Measurements from ENCODE around the gene KICS2.
"Not testable (repeated sequence)": the region's sequence is repeated elsewhere in the genome, so short reads cannot be mapped to it uniquely, and the experiment has no call there.

Gene KICS2

GRCh38 chr12:64222009-64222765 lies at the start of gene KICS2:
KICS2 (minus strand) TSS chr12:64222296; CDS start chr12:64222237, 59 bp downstream.
- DNase-seq = peak; percentile 89 to 94

GRCh38 chr12:64270411-64270810 lies 48.3 kb upstream of the KICS2 start:
- no peak for DNase-seq

GRCh38 chr12:64269161-64269560 lies 47.1 kb upstream of the KICS2 start:
- DNase-seq = no peak

DNA sequence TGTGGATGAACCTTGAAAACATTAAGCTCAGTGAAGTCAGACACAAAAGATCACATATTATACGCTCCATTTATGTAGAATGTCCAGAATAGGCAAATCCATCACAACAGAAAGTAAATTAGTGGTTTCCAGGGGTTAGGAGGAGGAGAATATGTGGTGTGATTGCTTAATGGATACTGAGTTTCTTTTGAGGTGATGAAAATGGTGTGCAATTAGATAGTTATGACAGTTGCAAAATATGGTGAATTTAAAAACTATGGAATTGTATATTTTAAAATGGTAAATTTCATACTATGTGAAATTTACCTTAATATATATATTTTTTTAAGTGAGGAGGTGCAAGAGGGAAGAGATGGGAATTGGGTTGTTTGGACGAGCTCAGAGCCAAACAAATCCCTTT lies 46.3 kb upstream of the KICS2 start:
- DNase-seq = no peak

GRCh38 chr12:64265839-64266238 lies 43.7 kb upstream of the KICS2 start:
- DNase-seq = no peak

GRCh38 chr12:64261813-64262212 lies 39.7 kb upstream of the KICS2 start:
- DNase-seq = no peak

DNA sequence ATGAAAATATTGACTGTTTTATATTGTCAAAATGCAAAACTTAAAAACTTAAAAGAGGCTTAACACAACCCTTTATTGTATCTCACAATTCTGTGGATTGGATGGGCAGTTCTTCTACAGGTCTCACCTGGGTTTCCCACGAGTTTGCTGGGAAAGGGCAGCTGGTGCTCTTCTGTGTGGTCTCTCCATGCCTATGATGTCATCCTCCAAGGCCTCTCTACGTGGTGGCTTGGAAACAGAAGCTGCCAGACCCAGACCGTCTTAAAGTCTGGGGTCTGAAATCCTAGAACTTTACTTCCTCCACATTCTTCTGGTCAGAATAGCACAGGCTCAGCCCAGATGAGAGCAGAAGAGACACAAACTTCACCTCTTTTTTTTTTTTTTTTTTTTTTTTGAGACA lies 36.5 kb upstream of the KICS2 start:
- DNase-seq = no peak

DNA sequence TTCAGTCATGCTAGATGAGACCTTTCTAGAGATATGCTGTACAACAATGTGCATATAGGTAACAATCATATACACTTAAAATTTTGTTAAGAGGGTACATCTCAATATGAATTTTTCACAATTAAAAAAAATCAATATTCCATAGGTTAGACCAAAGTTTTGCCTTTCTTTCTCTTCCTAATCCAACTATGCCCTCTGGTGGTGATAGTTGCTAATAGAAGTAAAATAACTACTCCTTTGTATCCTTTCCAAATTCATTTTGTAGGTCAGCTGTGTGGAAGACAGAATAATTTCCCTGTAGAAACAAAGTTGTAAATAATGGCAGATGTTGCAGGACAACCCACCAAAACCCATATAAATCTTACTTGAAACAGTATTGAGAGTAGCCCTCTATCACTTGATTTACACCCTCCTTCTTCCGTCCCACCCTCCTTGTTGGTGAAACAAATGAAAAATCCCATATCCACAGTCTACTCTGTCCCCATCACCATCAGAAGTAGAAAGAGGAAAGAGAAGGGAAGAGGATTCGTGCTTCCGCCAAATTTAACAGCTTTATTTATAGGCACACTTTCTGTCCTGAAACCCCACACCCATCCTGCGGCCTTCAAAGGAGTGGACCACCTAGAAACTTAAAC lies 34.2 kb upstream of the KICS2 start:
- peak in 1 of 2 donors; percentile 16 for DNase-seq

DNA sequence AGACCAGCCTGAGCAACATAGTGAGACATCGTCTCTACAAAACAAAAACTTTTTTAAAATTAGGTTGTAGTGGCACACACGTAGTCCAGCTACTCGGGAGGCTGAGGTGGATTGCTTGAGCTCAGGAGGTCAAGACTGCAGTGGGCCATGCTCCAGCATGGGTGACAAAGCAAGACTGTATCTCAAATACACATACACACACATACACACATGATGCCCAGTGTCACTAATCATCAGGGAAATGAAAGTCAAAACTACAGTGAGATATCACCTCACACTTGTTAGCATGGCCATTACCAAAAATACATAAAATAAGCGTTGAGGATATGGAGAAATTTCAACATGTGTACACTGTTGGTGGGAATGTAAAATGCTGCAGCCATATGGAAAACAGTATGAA lies 33.2 kb upstream of the KICS2 start:
- no peak for DNase-seq

DNA sequence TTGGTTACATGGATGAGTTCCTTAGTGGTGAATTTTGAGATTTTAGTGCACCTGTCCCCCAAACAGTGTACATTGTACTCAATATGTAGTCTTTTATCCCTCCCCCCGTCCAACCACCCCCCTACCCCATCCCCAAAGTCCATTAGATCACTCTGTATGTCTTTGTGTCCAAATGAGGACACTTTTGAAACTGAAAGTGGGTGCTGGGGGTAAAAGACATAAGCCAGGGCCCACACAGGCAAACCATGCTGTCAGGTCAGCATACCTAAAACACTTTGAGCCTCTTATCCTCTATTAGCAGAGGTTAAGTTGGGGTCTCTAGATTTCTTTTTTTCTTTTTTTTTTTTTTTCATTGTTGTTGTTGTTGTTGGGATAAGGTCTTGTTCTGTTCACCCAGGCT lies 31.3 kb upstream of the KICS2 start:
- DNase-seq = no peak

DNA sequence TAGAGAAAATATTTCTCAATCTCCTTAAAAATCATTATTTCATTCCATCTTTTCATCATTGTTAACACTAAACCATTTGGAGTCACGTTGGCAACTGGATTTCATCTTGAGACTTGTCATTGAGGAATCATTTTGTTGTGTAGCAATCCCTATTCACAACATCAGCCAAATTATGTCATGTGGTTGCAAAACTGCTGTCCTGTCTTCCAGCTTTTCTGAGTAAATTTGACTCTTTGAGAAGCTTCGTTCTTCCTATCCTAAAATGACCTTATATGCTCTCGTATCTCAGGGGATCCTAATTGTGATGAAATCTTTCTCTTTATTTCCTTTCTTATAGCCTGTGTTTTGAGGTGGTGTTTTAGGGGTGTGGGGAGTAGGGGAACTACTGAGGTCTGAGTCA lies 30.6 kb upstream of the KICS2 start:
- DNase-seq = no peak

GRCh38 chr12:64243809-64244208 lies 21.7 kb upstream of the KICS2 start:
- no peak for DNase-seq

DNA sequence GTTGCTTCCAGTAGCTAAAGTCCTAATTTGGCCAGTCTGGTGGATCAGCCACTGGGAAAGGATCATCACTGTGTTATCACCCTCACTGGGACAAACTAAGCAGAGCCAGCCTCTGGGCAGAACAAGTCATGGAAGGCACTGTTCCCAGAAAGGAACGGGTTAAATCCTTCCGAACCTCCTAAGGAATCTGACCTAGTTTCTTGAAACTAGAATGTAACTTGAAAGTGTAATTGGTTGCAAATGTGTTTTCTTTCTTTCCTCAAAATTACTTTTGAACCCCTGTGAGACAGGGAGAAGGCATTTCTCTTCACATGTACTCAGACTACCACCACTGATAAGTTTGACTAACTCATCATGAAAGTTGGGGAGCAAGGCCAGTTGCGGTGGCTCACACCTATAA lies 18.7 kb upstream of the KICS2 start:
- DNase-seq = no peak

- DNase-seq = no peak
Observed at GRCh38 chr12:64237382-64237781, 15.3 kb upstream of the KICS2 start.

DNA sequence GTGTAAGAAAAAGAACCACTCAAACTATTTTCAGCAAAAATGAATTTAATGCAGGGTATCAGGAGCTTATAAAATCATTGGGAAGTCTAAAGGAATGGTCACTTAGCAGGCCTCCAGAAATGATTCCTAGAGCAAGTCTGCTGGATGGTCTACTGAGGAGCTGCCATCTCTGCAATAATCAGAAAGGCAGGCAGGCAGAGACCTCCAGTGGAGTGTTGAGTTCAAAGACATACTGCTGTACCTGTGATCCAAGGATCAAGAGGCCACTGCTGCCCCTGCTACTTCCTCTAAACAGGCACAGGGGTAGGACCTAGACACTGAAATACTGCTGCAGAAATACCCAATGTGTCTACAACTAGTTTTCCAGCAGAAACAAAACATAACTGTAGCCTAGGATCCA lies 14.5 kb upstream of the KICS2 start:
- no peak for DNase-seq

DNA sequence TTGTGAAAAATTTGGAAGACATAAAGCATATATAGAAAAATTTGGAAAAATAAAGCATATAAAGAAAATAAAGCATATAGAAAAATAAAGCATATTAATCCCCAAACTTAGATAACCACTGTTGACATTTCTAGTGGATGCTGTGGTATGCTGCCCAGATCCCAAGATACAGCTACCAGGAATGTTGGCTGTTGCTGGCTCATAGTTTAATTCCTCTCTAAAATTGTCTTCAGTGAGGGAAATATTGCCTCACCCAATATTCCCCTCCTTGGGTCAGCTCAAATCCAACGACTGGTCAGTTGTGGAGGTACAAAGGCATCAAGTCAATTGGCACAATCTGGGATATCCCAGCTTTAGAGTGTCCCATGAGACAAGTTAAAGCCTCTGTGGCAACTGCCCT lies 10.1 kb upstream of the KICS2 start:
- no peak for DNase-seq

DNA sequence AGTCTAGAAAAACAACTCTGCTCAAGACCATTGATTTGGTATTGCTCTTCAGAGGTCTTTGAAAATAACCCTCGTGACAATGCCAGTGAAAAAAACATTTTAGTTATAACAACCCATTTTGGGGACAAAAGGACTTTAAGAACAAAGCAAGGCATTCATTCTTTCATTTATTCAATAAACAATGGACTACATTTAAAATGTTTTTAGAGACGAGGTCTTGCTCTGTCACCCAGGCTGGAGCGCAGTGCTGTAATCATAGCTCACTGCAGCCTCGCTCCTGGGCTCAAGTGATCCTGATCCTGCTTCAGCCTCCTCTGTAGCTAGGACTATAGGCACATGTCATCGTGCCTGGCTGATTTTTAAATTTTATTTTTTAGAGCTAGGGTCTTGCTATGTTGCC lies 7.7 kb upstream of the KICS2 start:
- DNase-seq = no peak

GRCh38 chr12:64229240-64229639 lies 7.1 kb upstream of the KICS2 start:
- DNase-seq = no peak

GRCh38 chr12:64225626-64226025 lies 3.5 kb upstream of the KICS2 start:
- DNase-seq = no peak

- DNase-seq = peak; percentile 68 to 69
Observed at GRCh38 chr12:64221651-64222008, 466 bp downstream of the KICS2 start.

GRCh38 chr12:64220046-64220445 lies 2.0 kb downstream of the KICS2 start:
- DNase-seq = no peak

DNA sequence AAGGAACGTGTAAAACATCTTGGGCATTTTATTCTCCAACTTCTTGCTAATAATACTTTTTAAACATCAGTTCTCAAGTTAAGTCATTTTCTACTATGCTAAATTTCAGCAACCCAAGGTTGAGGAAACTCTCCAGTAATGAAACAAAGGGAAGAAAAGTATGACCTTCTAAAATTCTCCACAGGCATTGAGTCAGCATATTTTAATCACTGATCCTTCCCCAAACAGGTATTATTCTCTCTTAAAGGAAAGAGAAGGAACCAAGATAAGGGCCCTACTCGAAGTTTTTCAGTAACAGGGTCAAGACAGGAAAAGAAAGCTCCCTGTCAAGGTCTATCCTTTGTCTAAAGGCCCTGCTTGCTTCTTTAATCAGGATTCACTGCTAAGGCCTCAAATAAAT lies 3.0 kb downstream of the KICS2 start:
- no peak for DNase-seq

- DNase-seq = no peak
Observed at GRCh38 chr12:64218597-64218996, 3.5 kb downstream of the KICS2 start.

GRCh38 chr12:64217643-64218042 lies 4.5 kb downstream of the KICS2 start:
- not testable (repeated sequence) for DNase-seq

DNA sequence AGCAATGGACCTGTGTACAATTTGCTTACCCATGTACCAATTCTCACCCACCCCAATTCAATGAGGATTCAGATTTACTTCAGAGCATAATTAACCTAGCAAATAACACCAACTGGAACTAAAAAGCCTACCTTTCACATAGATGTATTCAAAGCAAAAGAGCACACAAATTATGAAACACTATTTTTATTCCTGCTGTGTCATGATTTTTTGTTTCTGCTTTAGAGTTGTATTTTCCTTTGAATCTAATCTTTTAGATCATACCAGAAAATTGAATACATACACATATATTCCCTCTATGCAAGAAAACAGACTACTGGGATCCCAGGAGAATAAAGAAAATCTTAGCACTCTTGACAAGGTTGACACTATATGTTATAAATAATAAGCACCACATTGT lies 5.9 kb downstream of the KICS2 start:
- DNase-seq = no peak

All from activated CD4-positive, alpha-beta T cell treated with anti-CD3 and anti-CD28 coated beads for 4 hours (primary cell).